ENCODE data around the gene PIEZO2.

Gene PIEZO2

DNA sequence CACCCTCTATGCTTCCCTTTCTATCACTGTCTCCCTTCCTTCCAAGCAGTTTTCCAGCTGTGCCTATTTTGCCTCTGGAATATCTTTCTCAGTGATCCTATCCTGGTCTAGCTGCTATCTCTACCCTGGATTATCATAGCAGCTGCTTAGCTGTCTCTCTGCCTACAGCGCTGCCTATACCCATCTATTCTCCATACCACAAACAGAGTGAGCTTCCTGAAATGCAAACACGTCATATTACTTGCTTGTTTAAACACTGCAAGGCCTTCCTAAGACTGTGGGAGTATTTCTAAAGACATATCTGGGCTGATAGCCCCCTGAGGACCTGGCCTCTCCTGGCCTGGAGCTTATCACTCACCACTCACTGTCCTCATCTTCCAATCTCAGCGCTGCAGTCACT is 403.4 kb downstream of the PIEZO2 start:
- no peak for DNase-seq (ENCODE audit: low read depth in 2 of 2)

DNA sequence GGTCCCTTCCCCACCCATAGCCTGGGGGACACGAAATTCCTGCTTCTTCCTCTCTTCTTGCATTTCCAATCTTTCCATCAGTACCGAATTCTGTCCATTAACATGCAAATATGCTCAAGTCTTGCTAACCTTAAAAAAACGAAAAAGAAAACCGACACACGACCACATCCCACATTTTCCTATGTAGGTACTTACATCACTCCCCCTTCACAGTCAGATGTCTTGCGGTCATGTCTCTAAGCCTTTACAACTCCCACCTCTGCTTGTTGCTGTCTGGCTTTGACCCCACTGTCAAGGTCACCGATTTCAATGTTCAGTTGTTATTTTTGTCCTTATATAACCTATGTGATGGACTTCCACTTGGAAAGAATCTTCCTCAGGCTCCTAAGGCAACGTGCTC is 404.1 kb downstream of the PIEZO2 start:
- DNase-seq (ENCODE audit: low read depth in 2 of 2): no peak

DNA sequence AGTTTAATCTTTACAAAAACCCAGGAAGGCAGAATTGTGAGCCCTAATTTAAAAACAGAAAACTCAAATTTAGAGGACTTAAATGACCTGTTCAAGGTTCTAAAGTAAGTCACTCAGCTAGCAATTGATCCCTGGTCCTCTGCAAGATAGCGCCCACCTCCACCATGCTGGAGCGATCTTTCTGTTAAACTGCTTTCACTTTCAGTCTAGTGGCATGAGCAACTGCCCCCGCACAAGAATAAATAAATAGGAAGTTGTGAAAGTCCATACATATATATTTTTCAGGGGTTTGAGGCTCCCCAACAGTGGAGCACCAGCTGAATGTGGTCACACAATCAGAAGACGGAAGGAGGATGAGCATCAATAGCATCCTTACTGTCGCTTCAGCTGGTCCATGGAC is 405.6 kb downstream of the PIEZO2 start:
- DNase-seq (ENCODE audit: low read depth in 2 of 2): no peak

DNA sequence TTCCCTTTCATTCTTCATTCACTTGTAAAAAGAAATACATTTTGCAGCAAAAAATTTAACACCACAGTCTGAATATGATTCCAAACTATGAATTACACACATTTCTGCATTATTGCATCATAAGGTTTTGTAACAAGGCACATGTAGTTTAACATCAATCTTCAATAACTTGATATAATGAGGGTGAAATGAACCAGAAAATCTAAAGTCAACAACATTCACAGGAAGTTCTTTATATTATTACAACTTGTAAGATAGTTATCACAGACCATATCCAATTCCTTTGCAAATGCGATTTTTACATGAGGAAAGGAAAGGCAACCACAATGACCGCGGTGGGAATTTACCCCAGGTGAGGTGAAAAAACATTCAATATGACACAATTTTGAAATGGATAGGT is 410.2 kb downstream of the PIEZO2 start:
- DNase-seq (ENCODE audit: low read depth in 2 of 2): no peak

DNA sequence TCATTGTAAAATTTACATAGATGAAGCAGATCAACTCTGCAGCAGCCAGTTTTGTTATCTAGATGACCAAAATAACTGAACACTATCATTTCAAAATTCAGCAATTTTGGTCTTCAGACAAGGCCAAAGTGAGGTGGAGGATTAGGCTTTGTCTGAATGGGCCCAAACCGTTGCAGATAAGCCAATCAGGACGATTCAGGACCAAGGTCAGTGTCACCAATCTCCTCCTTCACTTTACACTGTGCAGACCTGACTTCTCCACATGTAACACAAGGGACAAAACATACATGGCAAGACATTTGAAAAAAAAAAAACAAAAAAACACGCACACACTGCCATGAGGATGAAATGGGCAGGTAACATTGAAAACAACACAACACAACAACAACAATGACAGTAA is 412.4 kb downstream of the PIEZO2 start:
- no peak for DNase-seq (ENCODE audit: low read depth in 2 of 2)

DNA sequence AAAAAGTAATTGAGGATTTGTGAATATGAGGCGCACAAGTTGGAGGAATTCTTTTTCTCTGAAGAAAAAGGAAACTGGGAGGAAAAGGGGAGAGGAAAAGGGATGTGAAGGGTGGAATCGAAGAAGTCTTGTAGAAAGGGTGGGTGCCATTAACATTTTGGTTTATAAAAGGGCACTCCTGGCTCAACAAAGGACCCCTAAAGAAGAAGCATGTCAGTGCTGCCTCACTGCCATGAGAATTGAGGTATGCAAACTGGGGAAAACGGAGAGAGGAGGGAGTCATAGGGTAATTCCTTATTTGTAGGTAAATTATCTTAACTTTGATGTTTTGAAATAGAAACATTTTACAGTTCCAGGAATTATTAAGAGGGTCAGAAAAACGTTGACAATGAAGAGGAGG is 416.4 kb downstream of the PIEZO2 start:
- no peak for DNase-seq (ENCODE audit: low read depth in 2 of 2)

DNA sequence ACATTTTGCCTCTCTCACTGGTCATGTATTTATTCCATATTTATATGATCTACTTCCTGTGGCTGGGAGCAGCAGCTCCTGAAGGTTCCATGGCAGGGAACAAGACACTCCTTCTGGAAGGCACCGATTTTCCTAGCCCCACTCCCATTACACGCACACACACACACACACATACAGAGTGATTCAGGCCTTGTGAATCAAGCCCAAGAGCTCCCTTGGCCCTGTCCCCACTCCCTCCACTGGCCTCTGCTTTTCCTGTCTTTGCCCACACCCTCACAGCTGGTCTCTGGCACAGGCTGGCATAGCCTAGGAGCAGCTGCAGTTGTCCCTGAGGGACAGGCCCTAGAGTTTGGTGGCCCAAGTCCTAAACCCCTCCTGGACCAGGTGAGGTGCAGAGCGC is 421.9 kb downstream of the PIEZO2 start:
- no peak for DNase-seq (ENCODE audit: low read depth in 2 of 2)

DNA sequence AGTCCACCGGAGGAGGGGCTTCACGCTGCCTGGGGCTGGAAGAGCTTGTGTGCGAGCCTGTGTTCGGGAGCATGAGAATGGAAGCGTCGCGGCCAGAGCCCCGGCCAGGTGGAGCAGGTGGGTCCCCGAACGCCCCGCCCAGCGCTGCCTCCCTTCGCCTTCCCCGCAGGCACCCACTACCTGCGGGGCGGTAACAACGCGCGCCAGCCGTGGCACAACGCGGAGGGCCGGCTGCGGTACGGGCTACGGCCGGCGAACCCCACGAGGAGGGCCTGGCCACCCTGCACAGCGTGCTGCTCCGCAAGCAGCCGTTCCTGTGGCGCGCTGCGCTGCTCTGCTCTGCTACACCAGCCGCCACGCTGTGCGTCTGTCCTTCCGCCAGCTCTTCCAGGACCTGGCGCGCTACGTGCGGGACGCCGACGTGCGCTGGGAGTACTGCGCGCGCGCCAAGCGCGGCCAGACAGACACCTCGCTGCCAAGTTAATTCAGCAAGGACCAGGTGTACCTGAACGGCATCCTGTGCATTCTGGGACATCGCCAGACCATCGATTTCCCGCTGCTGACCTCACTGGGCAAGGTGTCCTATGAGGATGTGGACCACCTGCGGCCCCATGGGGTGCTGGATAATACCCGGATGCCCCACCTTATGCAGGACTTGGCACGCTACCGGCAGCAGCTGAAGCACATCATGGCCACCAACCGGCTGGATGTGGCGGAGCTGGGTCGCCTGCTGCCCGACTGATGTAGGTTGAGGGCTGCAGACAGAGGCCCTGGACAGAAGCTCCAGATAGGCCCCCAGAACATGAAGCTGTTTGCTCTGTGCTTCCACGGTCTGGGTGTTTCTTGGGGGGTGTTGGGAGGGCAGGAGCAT is 422.9 kb downstream of the PIEZO2 start:
- no peak for DNase-seq (ENCODE audit: low read depth in 2 of 2)

DNA sequence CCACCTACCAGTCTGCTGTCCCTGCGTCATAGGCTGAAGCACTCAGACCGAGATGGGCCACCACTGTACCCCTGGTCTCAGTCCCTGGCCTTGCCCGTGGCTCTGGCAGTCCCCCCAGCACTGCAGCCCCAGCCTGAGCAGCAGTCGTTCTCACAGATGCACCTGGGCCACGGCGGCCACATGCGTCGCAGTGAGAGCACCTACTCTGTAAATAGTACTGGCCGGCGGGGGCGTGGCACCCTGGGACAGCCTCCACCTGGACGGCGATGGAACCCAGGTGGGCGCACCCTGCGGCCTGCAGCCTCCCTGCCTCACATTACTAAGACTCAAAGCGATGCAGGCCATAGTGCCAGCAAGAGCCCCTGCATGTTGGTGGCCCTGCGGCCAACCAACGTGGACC is 424.7 kb downstream of the PIEZO2 start:
- no peak for DNase-seq (ENCODE audit: low read depth in 2 of 2)

DNA sequence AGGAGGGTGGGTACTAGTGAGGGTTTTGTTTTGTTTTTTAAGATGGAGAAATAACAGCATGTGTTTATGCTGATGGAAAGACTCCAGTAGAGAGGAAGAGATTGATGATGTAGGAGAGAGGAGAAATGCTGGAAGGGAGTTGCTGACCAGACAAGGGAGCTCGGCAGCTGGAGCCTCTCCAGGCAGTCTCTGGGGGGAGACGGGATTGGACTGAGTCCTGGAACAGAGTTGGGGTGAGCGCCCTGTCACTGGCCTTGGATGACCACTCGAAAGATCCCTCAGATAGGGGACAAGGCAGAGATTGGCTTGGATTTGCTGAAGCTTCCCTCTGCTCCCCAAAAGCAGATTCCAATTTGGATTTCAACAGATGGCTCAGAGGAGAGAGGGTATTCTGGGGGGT is 425.9 kb downstream of the PIEZO2 start:
- no peak for DNase-seq (ENCODE audit: low read depth in 2 of 2)

DNA sequence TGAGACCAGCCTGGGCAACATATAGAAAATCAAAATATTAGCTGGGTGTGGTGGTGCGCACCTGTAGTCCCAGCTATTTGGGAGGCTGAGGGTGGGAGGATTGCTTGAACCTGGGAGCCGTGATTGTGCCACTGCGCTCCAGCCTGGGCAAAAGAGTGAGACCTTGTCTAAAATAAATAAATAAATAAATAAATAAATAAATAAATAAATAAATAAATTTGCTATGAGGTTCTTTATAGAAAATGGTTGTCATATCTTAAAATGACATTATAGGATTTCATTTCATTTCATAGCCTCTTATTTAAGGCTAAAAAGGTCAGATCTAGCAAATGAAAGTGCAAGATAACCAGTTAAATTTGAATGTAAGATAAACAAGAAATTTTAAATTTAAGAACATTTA is 430.6 kb downstream of the PIEZO2 start:
- no peak for DNase-seq (ENCODE audit: low read depth in 2 of 2)

DNA sequence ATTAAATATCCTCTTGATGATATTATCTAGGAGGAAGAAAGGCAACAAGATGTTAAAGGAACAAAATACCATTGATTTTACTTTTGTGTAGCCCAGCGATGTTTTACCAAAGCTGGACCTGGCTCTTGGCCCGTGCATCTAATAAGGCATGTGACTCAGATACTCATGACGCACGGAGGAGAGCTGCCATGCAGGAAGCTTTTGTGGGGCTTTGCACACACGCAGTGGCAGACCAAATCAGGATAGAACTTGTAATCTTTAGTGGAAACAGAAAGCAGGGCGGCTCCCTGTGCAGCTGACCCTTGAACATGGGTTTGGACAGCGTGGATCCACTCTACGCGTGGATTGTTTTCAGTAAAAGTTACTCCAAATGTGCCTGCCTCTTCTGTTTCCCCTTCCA is 433.6 kb downstream of the PIEZO2 start:
- DNase-seq (ENCODE audit: low read depth in 2 of 2): no peak

DNA sequence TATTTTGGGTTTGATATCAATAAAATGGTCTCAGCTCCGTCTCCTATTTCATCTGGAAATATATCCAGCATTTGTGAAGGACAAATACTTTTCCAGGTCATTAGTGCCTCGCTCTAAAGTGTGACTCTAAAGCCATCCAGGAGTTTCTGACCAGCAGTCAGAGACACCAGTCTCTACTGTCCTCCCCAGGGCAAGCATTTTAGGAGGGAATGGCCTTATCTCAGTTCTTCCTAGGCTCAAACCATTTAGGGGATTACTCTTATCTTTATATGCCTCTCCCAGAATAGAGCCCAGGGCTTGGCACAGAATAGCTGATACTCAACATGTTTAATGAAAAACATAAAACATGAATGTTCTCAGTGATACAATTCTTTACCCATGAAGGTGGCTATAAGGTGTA is 436.0 kb downstream of the PIEZO2 start:
- no peak for DNase-seq (ENCODE audit: low read depth in 2 of 2)

DNA sequence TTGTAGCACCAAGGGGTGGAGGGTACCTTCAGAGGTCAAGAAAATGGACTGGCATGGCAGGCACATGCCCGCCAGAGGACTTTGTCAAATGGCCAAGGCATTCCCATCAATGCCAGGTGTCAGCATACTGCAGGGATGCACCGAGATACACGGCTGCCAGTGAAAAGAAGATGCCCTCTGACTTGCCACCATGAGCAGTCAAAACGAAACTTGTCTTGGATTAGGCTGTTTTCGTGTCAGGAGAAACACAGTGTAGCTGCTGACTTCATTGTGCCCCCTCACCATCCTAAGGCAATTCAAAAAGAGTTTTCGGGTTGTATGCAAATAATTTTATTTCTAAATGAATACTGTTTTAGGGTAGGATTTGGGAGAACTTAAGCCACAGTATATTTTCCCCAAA is 442.1 kb downstream of the PIEZO2 start:
- no peak for DNase-seq (ENCODE audit: low read depth in 2 of 2)

DNA sequence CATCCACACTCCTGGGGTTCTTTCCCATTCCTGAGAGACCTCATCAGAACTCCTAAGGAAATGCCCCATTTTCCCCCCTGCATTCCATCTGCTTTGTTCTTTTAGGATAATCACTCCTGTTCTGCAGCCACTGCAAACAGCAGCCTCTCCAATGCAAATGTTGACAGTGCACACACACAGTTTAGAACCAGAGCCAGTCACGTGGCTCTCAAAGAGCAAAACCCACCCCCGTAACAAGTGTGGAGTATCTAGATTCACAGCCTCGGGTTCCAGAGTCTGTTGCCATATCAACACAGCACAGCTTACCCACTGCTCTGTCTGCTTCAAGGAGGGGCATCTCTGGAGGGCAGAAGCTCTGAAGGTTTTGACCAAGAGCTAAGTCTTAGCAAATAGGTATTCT is 443.6 kb downstream of the PIEZO2 start:
- DNase-seq (ENCODE audit: low read depth in 2 of 2): no peak

DNA sequence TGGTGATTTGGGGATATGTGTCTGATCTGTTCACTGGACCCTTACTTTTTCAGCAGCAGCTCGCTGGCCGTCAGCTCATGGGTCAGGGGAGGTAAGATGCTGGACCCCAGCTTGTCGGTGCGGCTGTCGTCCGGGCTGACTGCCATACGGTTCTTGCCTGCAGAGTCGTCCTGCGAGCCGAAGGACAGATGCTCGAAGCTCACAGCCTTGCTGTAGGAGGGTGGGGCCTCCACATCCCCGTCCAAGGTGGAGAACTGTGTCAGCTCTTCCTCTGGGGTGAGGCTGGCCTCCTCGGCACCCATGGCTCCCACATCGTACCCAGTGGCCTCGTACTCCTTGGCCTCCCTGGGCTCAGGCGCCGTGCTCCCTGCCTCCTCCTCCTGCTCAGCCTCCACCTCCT is 444.1 kb downstream of the PIEZO2 start:
- no peak for DNase-seq (ENCODE audit: low read depth in 2 of 2)

DNA sequence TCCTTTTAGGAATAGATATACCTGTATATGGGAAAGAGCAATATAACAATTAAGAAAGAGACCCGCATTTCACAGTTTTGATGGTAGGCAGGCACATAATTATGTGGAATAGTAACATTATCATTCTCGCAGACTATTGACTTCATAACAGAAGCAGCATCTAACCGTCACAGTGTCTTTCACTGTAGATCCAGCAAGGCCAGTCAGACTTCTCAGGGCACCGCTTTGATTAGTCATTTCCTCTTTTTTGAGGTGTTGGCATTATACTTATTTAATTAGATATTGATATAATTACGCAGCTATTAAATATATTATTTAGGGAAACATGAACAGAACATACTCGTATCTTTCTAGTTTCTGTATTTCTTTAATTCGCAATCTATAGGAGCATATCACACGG is 447.2 kb downstream of the PIEZO2 start:
- DNase-seq (ENCODE audit: low read depth in 2 of 2): no peak

DNA sequence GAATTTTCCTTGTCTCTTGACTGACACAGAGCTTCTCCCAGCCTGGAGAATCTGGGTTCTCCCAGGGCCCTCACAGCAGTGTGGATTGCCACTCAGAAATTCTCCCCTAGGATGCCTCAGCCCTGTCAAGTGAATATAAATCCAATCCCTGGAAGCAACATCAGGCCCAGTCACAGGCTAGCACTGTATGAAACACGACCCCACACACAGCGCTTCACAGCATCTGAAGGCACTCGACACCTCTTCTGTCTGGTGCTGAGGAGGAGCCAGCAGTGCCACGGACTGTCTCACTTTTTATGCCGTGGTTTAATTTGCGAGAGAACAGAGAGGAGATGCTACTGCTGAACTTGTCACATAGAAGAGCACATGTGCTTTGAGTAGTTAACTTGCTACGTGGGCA is 459.0 kb downstream of the PIEZO2 start:
- no peak for DNase-seq (ENCODE audit: low read depth in 2 of 2)

DNA sequence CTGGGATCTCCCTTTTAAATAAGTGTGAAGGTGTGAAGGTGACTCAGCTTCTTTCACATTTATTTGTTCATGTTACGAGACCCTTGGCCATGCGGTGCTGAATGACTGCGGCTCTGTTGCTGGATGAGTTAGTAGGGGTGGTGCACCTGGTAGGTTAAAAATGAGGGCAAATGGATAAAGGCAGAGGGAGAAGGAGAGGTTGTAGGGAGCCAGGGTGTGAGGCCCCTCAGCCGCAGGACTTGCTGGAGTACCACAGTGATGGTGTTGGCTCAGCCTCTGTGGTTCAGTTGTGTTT is 459.4 kb downstream of the PIEZO2 start:
- DNase-seq (ENCODE audit: low read depth in 2 of 2): no peak

DNA sequence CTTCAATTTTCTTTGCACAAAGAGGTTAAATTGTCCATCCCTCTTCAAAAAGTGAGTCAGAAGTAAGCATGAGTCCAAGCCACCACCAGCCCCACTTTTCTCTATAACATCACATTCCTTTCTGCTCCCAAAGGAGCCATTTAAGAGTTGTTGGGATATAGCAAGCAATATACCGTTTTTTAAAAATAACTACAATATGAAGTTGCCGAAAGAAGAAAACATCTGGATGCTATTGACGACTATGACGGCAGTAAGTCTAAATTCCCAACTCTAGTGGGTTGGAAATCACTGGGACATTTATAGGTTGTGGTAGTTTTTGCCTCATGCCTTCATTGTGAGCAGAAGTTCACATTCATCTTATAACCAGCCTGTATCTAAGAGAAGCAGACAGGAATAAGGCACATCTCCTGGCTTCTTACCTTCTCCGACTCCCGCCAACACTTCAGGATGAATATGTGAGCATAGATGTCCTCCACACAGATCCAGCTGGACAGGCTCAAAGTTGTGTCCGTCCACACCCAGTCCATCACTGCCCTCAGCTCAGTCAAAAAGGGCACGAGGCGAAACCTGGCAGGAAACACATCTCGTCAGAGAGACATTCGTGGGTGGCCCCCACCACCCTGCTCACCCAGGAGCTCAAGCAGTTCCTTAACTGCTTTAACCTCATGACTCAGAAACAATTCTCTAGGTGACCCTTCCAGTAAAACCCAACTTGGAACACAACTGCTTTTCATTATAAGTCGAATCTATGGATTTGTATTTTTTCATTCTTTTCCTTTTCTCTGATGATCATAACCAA is 459.9 kb downstream of the PIEZO2 start:
- no peak for DNase-seq (ENCODE audit: low read depth in 2 of 2)

DNA sequence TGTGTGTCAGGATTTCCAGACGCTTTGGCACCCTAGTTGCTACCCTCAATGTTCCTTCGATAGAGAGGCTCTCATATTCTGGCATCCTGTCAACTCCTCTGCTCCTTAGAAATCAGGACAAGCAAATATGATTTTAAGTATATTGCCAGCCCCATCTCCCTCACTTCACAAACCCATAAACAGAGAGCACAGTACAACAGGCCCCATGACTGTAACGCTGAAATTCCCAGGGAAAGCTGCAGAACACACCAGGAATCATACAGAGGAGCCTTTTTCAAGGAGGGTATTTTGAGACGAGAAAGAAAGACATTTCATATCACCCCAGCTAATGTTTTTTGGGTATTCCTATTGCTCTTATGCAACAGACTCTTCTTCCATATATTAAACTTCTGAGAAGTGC is 460.6 kb downstream of the PIEZO2 start:
- DNase-seq (ENCODE audit: low read depth in 2 of 2): no peak

DNA sequence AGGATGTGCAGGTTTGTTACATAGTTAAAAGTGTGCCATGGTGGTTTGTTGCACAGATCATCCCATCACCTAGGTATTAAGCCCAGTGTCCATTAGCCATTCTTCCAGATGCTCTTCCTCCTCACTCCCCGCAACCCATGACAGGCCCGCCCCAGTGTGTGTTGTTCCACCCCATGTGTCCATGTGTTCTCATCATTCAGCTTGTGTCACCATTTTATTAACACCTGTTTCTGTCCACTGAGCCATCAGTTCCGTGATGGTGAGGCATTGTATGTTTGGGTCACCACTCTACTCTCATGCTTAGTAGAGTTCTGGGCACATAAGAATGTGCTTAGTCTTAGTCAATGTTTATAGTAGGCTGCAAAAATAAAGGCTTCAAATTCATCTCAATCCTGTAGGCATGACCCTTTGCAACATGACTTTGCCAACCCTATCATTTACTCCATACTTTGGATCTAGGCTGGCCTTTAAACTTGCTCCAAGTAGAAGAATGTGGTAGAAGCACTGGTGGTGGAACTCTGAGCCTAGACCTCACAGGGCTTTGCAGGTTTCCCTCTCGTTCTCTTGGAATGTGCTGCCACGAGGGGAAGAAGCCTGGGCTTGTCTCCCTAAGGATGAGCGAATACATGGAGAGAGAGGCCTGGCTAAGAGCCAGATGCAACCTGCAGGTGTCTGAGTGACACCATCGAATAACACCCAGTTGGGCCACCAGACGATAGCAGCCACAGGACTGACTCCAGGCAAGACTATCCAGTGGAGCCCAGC is 462.0 kb downstream of the PIEZO2 start:
- no peak for DNase-seq (ENCODE audit: low read depth in 2 of 2)

DNA sequence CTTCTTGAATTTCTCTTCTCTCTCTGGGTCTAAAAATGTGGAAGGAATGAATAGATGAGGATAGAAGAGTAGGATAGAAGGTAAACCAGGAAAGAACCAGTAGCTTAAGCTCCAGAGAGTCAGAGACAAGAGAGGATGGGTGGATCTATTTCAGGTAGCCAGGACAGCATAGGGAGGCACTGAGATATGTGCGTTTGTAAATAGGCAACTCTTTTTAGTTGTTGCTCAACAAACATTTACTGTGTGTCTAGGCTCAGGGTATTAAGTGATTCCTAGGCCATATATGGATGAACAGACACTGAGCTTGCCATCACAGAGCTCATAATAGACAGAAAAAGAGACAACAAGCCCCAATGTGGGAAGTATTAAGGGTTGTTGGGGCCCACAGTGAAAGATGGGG is 463.1 kb downstream of the PIEZO2 start:
- DNase-seq (ENCODE audit: low read depth in 2 of 2): no peak

All from stimulated activated CD8-positive, alpha-beta memory T cell treated with anti-CD3 and anti-CD28 coated beads, Interleukin-15, amount 100 ng/mL, for 4 hours (primary cell).